Gastroesophageal sphincter (tissue), 4 donors: ENCODE measurements around the gene SMPD2. TPM values are rescaled to one million over a fixed set of nuclear protein-coding genes. Genes with fewer than 3 reads are reported as not detected.

Source experiments
- ATAC-seq: fragments of 150-250 bp; one replicate; pipeline ENCODE4 v1.9.1; 2016; ENCODE audit warnings: mild to moderate bottlenecking, moderate library complexity
- H3K27ac ChIP-seq, 4 donors: fragments of 200-600 bp; sonication (generic) in 3 of 4; 1 replicate in 3 of 4; 2 replicates in 1 of 4; pipeline ENCODE4 v1.5.1; 2016 to 2019
- H3K27me3 ChIP-seq: fragments of 200-600 bp; sonication (generic); one replicate; pipeline ENCODE4 v1.5.1; 2019
- H3K36me3 ChIP-seq, 2 donors: fragments of 200-600 bp; sonication (generic); one replicate each; pipeline ENCODE4 v1.5.1; 2019; ENCODE audit warnings: control low read depth in 1 of 2
- H3K4me1 ChIP-seq, 3 donors: fragments of 200-600 bp; sonication (generic); 1 replicate in 2 of 3; 2 replicates in 1 of 3; pipeline ENCODE4 v1.5.1; 2016 to 2019; ENCODE audit warnings: control low read depth in 2 of 3
- H3K4me3 ChIP-seq, 2 donors: fragments of 200-600 bp; sonication (generic); one replicate each; pipeline ENCODE4 v1.5.1; 2019; ENCODE audit warnings: mild to moderate bottlenecking in 1 of 2, moderate library complexity in 1 of 2
- H3K9me3 ChIP-seq, 3 donors: fragments of 200-600 bp; sonication (generic); one replicate each; pipeline ENCODE4 v1.5.1; 2017 to 2019; ENCODE audit warnings: control low read depth in 2 of 3
- CTCF ChIP-seq, 4 experiments: fragments of 200-600 bp in 2 of 4; fragments of 450-650 bp in 2 of 4; sonication (generic) in 1 of 4; IDR thresholded peaks; one replicate each; pipeline ENCODE4 v1.5.1; 2017 to 2019; ENCODE audit warnings: antibody characterized with exemption in 4 of 4, mild to moderate bottlenecking in 2 of 4, moderate library complexity in 2 of 4
- EP300 ChIP-seq: sonication (generic); formaldehyde crosslinking; IDR thresholded peaks from one replicate; pipeline ENCODE4 v1.6.1; 2017; ENCODE audit warnings: antibody characterized with exemption, mild to moderate bottlenecking
- POLR2A ChIP-seq, 2 donors: fragments of 450-650 bp; IDR thresholded peaks; one replicate each; pipeline ENCODE4 v1.6.1; 2017; ENCODE audit warnings: antibody characterized with exemption in 2 of 2, mild to moderate bottlenecking in 2 of 2, moderate library complexity in 1 of 2
- POLR2AphosphoS5 ChIP-seq: sonication (generic); formaldehyde crosslinking; IDR thresholded peaks from one replicate; pipeline ENCODE4 v1.6.1; 2017; ENCODE audit warnings: antibody characterized with exemption
- WGBS, 2 donors: methylation state at CpG; one replicate each; pipeline ENCODE4 v1.1.5; 2018; ENCODE audit warnings: low coverage in 1 of 2; 5-methylcytosine and 5-hydroxymethylcytosine counted together
- total RNA-seq, 4 donors: library from RNA; depleted of rRNA; stranded (reverse); fragments of >200 nt; gene quantifications; one replicate each; pipeline ENCODE4 v1.1.0, GENCODE V29; 2016

SMPD2 gene
- total RNA-seq, 4 donors from 2014 or later, result 3.5 to 7.5 (median 6.4) TPM

GRCh38 chr6:109448615-109449014 is 8.1 kb downstream of the SMPD2 start:
- Histone ChIP-seq H3K4me3 (no peak overlapping the region), H3K36me3 (peaks cover 0 to 50% of the 10 kb centered on the region in 2 donors), H3K27me3 (no peaks in the 10 kb centered on the region), H3K27ac (no peak overlapping the region), H3K9me3 (no peaks in the 10 kb centered on the region), H3K4me1 (peaks cover 0 to 1% (median 0%) of the 10 kb centered on the region in 3 donors)
- ATAC-seq, result no peak
- no CpG with 5 or more reads among the region's 7 CpGs for WGBS, 2 donors
- TF ChIP-seq CTCF (IDR thresholded peaks at IDR 0.05), result no peak
- no peak for TF ChIP-seq EP300
- TF ChIP-seq POLR2AphosphoS5, result no peak
- TF ChIP-seq POLR2A (IDR thresholded peaks at IDR 0.05), result no peak

GRCh38 chr6:109449064-109449794 is 8.7 kb downstream of the SMPD2 start:
- Histone ChIP-seq H3K9me3 (no peaks in the 10 kb centered on the region), H3K4me1 (peaks cover 0 to 8% (median 4%) of the 10 kb centered on the region in 3 donors), H3K27me3 (no peaks in the 10 kb centered on the region), H3K36me3 (peaks cover 0 to 44% of the 10 kb centered on the region in 2 donors), H3K27ac (no peak overlapping the region), H3K4me3 (no peak overlapping the region)
- WGBS, 2 donors, result 76 to 92% methylated on average over 4 to 5 of the region's 19 CpGs
- TF ChIP-seq POLR2AphosphoS5 (no peak), EP300 (no peak), POLR2A (IDR thresholded peaks at IDR 0.05) (no peak), CTCF (IDR thresholded peaks at IDR 0.05) (no peak)
- no peak for ATAC-seq

- peaks cover 0 to 16% (median 8%) of the 10 kb centered on the region in 3 donors for H3K4me1 ChIP-seq
- no peak overlapping the region for H3K4me3 ChIP-seq
- no peaks in the 10 kb centered on the region for H3K9me3 ChIP-seq
- TF ChIP-seq POLR2A (IDR thresholded peaks at IDR 0.05) (no peak), EP300 (no peak), CTCF (IDR thresholded peaks at IDR 0.05) (no peak), POLR2AphosphoS5 (no peak)
- WGBS, 2 donors, result 58 to 73% methylated on average over 1 to 4 of the region's 16 CpGs
- no peaks in the 10 kb centered on the region for H3K27me3 ChIP-seq
- no peak overlapping the region for H3K27ac ChIP-seq
- H3K36me3 ChIP-seq, result peaks cover 0 to 36% of the 10 kb centered on the region in 2 donors
- no peak for ATAC-seq
Measured at GRCh38 chr6:109449795-109450673, 9.5 kb downstream of the SMPD2 start.

- WGBS, 2 donors, result 83 to 90% methylated on average over 2 to 3 of the region's 3 CpGs
- no peak for ATAC-seq
- no peaks in the 10 kb centered on the region for H3K27me3 ChIP-seq
- TF ChIP-seq CTCF (IDR thresholded peaks at IDR 0.05), result no peak
- TF ChIP-seq POLR2AphosphoS5, result no peak
- TF ChIP-seq EP300, result no peak
- no peak for TF ChIP-seq POLR2A (IDR thresholded peaks at IDR 0.05)
- peaks cover 0 to 28% of the 10 kb centered on the region in 2 donors for H3K36me3 ChIP-seq
- no peak overlapping the region for H3K4me3 ChIP-seq
- H3K4me1 ChIP-seq, result peaks cover 0 to 19% (median 8%) of the 10 kb centered on the region in 3 donors
- no peak overlapping the region for H3K27ac ChIP-seq
- no peaks in the 10 kb centered on the region for H3K9me3 ChIP-seq
Measured at GRCh38 chr6:109450801-109451200, 10.3 kb downstream of the SMPD2 start.
